ENCODE data around the gene CRELD2.

The CRELD2 gene

GRCh38 chr22:49881856-49882255, 36.6 kb upstream of the CRELD2 start:
- Histone ChIP-seq H3K9ac (ENCODE audit: low read length) (no peak overlapping the region), H3K36me3 (ENCODE audit: insufficient read depth, low read length) (peaks cover 22% of the 10 kb centered on the region)

DNA sequence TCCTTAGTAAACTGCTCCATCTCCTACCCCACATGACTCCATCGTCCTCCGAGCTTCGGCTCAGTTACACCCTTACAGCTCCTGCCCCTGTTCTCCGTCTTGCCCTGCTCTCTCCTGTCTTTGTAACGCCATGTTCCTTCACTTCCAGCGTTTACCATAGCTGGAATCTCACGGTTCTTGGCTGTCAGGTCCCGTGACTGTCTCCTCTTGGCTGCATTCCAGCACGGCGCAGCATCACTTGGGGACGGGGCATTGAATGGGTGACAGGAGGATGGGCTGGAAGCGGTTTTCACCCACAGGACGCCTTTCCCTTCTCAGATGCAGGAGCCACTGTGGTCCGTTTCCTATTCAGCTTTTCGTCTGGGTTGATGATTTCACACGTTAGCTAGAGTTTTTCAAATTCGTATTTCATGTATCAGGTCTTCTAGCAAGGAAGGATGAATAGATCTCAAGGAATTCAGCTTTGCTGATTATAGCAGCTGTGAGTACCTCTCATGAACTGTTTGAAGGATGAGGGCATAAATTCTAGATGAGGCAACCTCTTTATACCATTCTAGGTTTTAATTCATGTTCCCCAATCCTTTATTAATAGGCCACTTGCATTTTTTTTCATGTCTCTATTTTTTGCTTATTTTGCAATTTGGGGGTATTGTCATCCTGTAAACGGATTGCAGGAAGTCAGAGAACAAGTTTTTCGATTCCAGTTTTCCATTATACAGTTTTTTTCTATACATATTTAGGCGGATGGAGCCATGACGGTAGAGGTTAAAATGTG, 35.7 kb upstream of the CRELD2 start:
- peaks cover 30% of the 10 kb centered on the region for H3K36me3 ChIP-seq (ENCODE audit: insufficient read depth, low read length)
- H3K27ac ChIP-seq (ENCODE audit: low read depth, low read length) = no peak overlapping the region
- no peaks in the 10 kb centered on the region for H3K4me1 ChIP-seq (ENCODE audit: insufficient read depth, low read length)
- no peaks in the 10 kb centered on the region for H3K9me3 ChIP-seq (ENCODE audit: low read length)
- H3K27me3 ChIP-seq (ENCODE audit: control insufficient read depth in 1 of 2, insufficient read depth in 2 of 2, low read length in 2 of 2) = no peaks in the 10 kb centered on the region
- H3K4me3 ChIP-seq (ENCODE audit: low read depth in 1 of 2, low read length in 2 of 2) = no peak overlapping the region
- H3K9ac ChIP-seq (ENCODE audit: low read length) = no peak overlapping the region

More at GRCh38 chr22:49881856-49882255, 36.6 kb upstream of the CRELD2 start:
- Histone ChIP-seq H3K27ac (ENCODE audit: low read depth, low read length) (no peak overlapping the region), H3K4me3 (ENCODE audit: low read depth in 1 of 2, low read length in 2 of 2) (no peak overlapping the region), H3K9me3 (ENCODE audit: low read length) (no peaks in the 10 kb centered on the region), H3K4me1 (ENCODE audit: insufficient read depth, low read length) (no peaks in the 10 kb centered on the region), H3K27me3 (ENCODE audit: control insufficient read depth in 1 of 2, insufficient read depth in 2 of 2, low read length in 2 of 2) (no peaks in the 10 kb centered on the region)

GRCh38 chr22:49883294-49883640, 35.2 kb upstream of the CRELD2 start:
- Histone ChIP-seq H3K4me3 (ENCODE audit: low read depth in 1 of 2, low read length in 2 of 2) (no peak overlapping the region), H3K36me3 (ENCODE audit: insufficient read depth, low read length) (peaks cover 31% of the 10 kb centered on the region), H3K9ac (ENCODE audit: low read length) (no peak overlapping the region), H3K27me3 (ENCODE audit: control insufficient read depth in 1 of 2, insufficient read depth in 2 of 2, low read length in 2 of 2) (no peaks in the 10 kb centered on the region), H3K27ac (ENCODE audit: low read depth, low read length) (no peak overlapping the region), H3K4me1 (ENCODE audit: insufficient read depth, low read length) (no peaks in the 10 kb centered on the region), H3K9me3 (ENCODE audit: low read length) (no peaks in the 10 kb centered on the region)

DNA sequence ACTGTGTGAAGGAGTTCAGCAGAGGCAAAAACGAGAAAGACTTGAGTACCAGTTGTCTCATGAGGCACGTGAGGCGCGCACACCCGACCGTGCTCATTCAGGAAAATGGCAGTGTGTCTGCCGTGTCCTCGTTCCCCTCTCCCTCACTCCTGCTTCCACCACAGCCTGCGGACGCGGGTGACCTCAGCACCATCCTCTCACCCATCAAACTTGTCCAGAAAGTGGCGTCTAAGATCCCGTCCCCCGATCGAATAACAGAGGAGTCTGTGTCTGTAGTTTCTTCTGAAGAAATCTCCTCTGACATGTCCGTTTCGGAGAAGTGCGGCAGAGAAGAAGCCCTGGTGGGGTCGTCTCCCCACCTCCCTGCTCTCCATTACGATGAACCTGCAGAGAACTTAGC, 34.4 kb upstream of the CRELD2 start:
- H3K4me3 ChIP-seq (ENCODE audit: low read depth in 1 of 2, low read length in 2 of 2) = no peak overlapping the region
- H3K36me3 ChIP-seq (ENCODE audit: insufficient read depth, low read length) = peaks cover 33% of the 10 kb centered on the region
- no peak overlapping the region for H3K27ac ChIP-seq (ENCODE audit: low read depth, low read length)
- H3K27me3 ChIP-seq (ENCODE audit: control insufficient read depth in 1 of 2, insufficient read depth in 2 of 2, low read length in 2 of 2) = no peaks in the 10 kb centered on the region
- H3K4me1 ChIP-seq (ENCODE audit: insufficient read depth, low read length) = no peaks in the 10 kb centered on the region
- no peak overlapping the region for H3K9ac ChIP-seq (ENCODE audit: low read length)
- no peaks in the 10 kb centered on the region for H3K9me3 ChIP-seq (ENCODE audit: low read length)

GRCh38 chr22:49884503-49885260, 33.8 kb upstream of the CRELD2 start:
- H3K4me1 ChIP-seq (ENCODE audit: insufficient read depth, low read length) = no peaks in the 10 kb centered on the region
- no peak overlapping the region for H3K4me3 ChIP-seq (ENCODE audit: low read depth in 1 of 2, low read length in 2 of 2)
- no peak overlapping the region for H3K27ac ChIP-seq (ENCODE audit: low read depth, low read length)
- H3K9me3 ChIP-seq (ENCODE audit: low read length) = no peaks in the 10 kb centered on the region
- peaks cover 36% of the 10 kb centered on the region for H3K36me3 ChIP-seq (ENCODE audit: insufficient read depth, low read length)
- no peaks in the 10 kb centered on the region for H3K27me3 ChIP-seq (ENCODE audit: control insufficient read depth in 1 of 2, insufficient read depth in 2 of 2, low read length in 2 of 2)
- H3K9ac ChIP-seq (ENCODE audit: low read length) = no peak overlapping the region

- no peak overlapping the region for H3K9ac ChIP-seq (ENCODE audit: low read length)
- H3K9me3 ChIP-seq (ENCODE audit: low read length) = no peaks in the 10 kb centered on the region
- H3K4me3 ChIP-seq (ENCODE audit: low read depth in 1 of 2, low read length in 2 of 2) = no peak overlapping the region
- H3K4me1 ChIP-seq (ENCODE audit: insufficient read depth, low read length) = no peaks in the 10 kb centered on the region
- no peak overlapping the region for H3K27ac ChIP-seq (ENCODE audit: low read depth, low read length)
- peaks cover 36% of the 10 kb centered on the region for H3K36me3 ChIP-seq (ENCODE audit: insufficient read depth, low read length)
- H3K27me3 ChIP-seq (ENCODE audit: control insufficient read depth in 1 of 2, insufficient read depth in 2 of 2, low read length in 2 of 2) = no peaks in the 10 kb centered on the region
Measured at GRCh38 chr22:49885281-49885680, 33.2 kb upstream of the CRELD2 start.

DNA sequence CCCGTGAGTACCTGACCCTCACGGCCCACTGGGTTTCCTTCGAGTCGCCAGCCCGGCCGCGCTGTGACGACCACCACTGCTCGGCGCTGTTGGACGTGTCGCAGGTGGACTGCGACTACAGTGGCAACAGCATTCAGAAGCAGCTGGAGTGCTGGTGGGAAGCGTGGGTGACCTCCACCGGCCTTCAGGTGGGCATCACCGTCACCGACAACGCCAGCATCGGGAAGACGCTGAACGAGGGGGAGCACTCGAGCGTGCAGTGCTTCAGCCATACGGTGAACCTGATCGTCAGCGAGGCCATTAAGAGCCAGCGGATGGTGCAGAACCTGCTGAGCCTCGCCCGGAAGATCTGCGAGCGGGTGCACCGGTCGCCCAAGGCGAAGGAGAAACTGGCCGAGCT, 32.6 kb upstream of the CRELD2 start:
- Histone ChIP-seq H3K4me3 (ENCODE audit: low read depth in 1 of 2, low read length in 2 of 2) (no peak overlapping the region), H3K27me3 (ENCODE audit: control insufficient read depth in 1 of 2, insufficient read depth in 2 of 2, low read length in 2 of 2) (no peaks in the 10 kb centered on the region), H3K36me3 (ENCODE audit: insufficient read depth, low read length) (peaks cover 36% of the 10 kb centered on the region), H3K27ac (ENCODE audit: low read depth, low read length) (no peak overlapping the region), H3K9me3 (ENCODE audit: low read length) (no peaks in the 10 kb centered on the region), H3K4me1 (ENCODE audit: insufficient read depth, low read length) (no peaks in the 10 kb centered on the region), H3K9ac (ENCODE audit: low read length) (no peak overlapping the region)

GRCh38 chr22:49886346-49887063, 31.9 kb upstream of the CRELD2 start:
- Histone ChIP-seq H3K9ac (ENCODE audit: low read length) (no peak overlapping the region), H3K27me3 (ENCODE audit: control insufficient read depth in 1 of 2, insufficient read depth in 2 of 2, low read length in 2 of 2) (no peaks in the 10 kb centered on the region), H3K4me3 (ENCODE audit: low read depth in 1 of 2, low read length in 2 of 2) (no peak overlapping the region), H3K27ac (ENCODE audit: low read depth, low read length) (no peak overlapping the region), H3K9me3 (ENCODE audit: low read length) (no peaks in the 10 kb centered on the region), H3K4me1 (ENCODE audit: insufficient read depth, low read length) (no peaks in the 10 kb centered on the region), H3K36me3 (ENCODE audit: insufficient read depth, low read length) (peaks cover 36% of the 10 kb centered on the region)

- Histone ChIP-seq H3K36me3 (ENCODE audit: insufficient read depth, low read length) (peaks cover 36% of the 10 kb centered on the region), H3K9me3 (ENCODE audit: low read length) (no peaks in the 10 kb centered on the region)
Measured at GRCh38 chr22:49887064-49887451, 31.4 kb upstream of the CRELD2 start.

DNA sequence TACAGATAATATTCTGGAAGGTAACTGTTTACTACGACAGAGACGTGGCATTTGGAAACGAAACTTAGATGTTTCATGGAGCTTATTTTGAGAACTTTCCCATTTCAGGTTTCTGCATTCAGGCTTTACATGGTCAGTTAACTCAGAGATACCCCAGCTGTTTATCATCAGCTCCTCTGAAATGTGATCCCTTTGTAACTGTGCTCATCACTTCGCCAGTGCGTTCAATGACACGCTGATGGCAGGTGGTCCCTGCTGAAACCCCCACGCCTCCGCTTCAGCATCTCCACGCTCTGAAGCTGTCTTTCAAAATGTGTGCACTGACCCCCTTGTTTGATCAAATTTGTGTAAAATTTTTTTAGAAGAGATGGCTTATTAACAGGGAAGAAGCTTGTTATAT, 30.7 kb upstream of the CRELD2 start:
- Histone ChIP-seq H3K9ac (ENCODE audit: low read length) (no peak overlapping the region), H3K27me3 (ENCODE audit: control insufficient read depth in 1 of 2, insufficient read depth in 2 of 2, low read length in 2 of 2) (no peaks in the 10 kb centered on the region), H3K4me1 (ENCODE audit: insufficient read depth, low read length) (no peaks in the 10 kb centered on the region), H3K27ac (ENCODE audit: low read depth, low read length) (no peak overlapping the region), H3K9me3 (ENCODE audit: low read length) (no peaks in the 10 kb centered on the region), H3K4me3 (ENCODE audit: low read depth in 1 of 2, low read length in 2 of 2) (no peak overlapping the region), H3K36me3 (ENCODE audit: insufficient read depth, low read length) (peaks cover 36% of the 10 kb centered on the region)

More at GRCh38 chr22:49887064-49887451, 31.4 kb upstream of the CRELD2 start:
- H3K4me3 ChIP-seq (ENCODE audit: low read depth in 1 of 2, low read length in 2 of 2) = no peak overlapping the region
- H3K4me1 ChIP-seq (ENCODE audit: insufficient read depth, low read length) = no peaks in the 10 kb centered on the region
- no peak overlapping the region for H3K9ac ChIP-seq (ENCODE audit: low read length)
- H3K27me3 ChIP-seq (ENCODE audit: control insufficient read depth in 1 of 2, insufficient read depth in 2 of 2, low read length in 2 of 2) = no peaks in the 10 kb centered on the region
- H3K27ac ChIP-seq (ENCODE audit: low read depth, low read length) = no peak overlapping the region

DNA sequence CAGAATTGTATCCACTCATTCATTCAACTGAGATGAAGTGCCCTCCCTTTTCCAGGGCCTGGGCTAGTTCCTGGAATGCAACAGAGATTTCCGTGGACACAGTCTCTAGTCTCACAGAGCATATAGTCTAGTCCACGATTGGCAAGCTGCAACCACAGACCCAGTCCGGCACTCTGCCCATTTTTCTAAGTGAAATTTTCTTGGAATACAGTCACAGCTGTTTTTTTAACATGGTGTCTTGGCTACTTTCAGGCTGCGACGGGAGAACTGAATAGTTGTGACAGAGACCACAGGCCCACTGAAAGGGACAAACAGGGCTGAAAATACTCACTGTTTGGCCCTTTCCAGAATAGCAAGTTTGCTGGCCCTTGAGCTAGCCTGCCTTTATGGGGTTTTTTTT, 29.4 kb upstream of the CRELD2 start:
- no peak overlapping the region for H3K9ac ChIP-seq (ENCODE audit: low read length)
- H3K4me1 ChIP-seq (ENCODE audit: insufficient read depth, low read length) = no peaks in the 10 kb centered on the region

More for the DNA sequence above, 29.4 kb upstream of the CRELD2 start:
- Histone ChIP-seq H3K27me3 (ENCODE audit: control insufficient read depth in 1 of 2, insufficient read depth in 2 of 2, low read length in 2 of 2) (no peaks in the 10 kb centered on the region), H3K9me3 (ENCODE audit: low read length) (no peaks in the 10 kb centered on the region), H3K36me3 (ENCODE audit: insufficient read depth, low read length) (peaks cover 36% of the 10 kb centered on the region), H3K27ac (ENCODE audit: low read depth, low read length) (no peak overlapping the region), H3K4me3 (ENCODE audit: low read depth in 1 of 2, low read length in 2 of 2) (no peak overlapping the region)

Measured in muscle layer of colon (tissue), 2 donors.